GM12878 (cell line): Measurements from ENCODE around the gene TMTC1. TPM values are rescaled to one million over a fixed set of nuclear protein-coding genes. Genes with fewer than 3 reads are reported as not detected.

Experiments used
- ATAC-seq: fragments of 200-7000 bp; cut with Tn5 transposase; 3 replicates; pipeline ENCODE4 v1.9.1; 2020; ENCODE audit warnings: mild to moderate bottlenecking, moderate library complexity
- BruUV-seq: library from RNA; stranded (reverse); fragments of 400-500 nt; replicated peaks from 2 replicates; lab custom pipeline; 2021; lab: Mats Ljungman, UMichigan
- CTCF ChIA-PET: fragments of 300-600 bp; sonication (Branson Sonifier 250); formaldehyde crosslinking; extraction: SDS; loops from one replicate; lab custom pipeline; 2021; ENCODE audit warnings: inconsistent platforms; lab: Yijun Ruan, JAX
- POLR2A ChIA-PET: fragments of 350-600 bp; formaldehyde crosslinking; extraction: SDS; loops from one replicate; lab custom pipeline; 2021; ENCODE audit warnings: inconsistent platforms; lab: Charles Lee
- RAD21 ChIA-PET: fragments of 300-600 bp; sonication (Branson Sonifier 250); formaldehyde crosslinking; loops from one replicate; lab custom pipeline; 2023; ENCODE audit warnings: antibody characterized with exemption; ENCODE audit not compliant: unreplicated experiment; lab: Charles Lee
- SMC1A ChIA-PET: fragments of 300-600 bp; sonication (Branson Sonifier 250); formaldehyde crosslinking; loops from one replicate; lab custom pipeline; 2023; ENCODE audit not compliant: unreplicated experiment, uncharacterized antibody; lab: Charles Lee
- DNase-seq: peaks from one replicate; pipeline ENCODE4 v3.0.0-alpha.2; 2011; ENCODE audit warnings: low read depth, low spot score
- FAIRE-seq: peaks from 3 replicates; lab custom pipeline; 2011; peaks lifted over from hg19 to GRCh38; lab: Jason Lieb, UNC
- H2AFZ ChIP-seq: 2 replicates; pipeline ENCODE4 v1.6.0; 2011; ENCODE audit warnings: low read depth, low read length, control low read depth; ENCODE audit not compliant: control insufficient read depth
- H3K27ac ChIP-seq: 2 replicates; pipeline ENCODE4 v1.5.1; 2011; ENCODE audit warnings: control low read depth; ENCODE audit not compliant: control insufficient read depth, insufficient read depth
- H3K27me3 ChIP-seq, 2 experiments: replicated peaks in 1 of 2; 2 replicates each; pipeline versions ENCODE4 v1.6.0 to v1.6.1; 2011; ENCODE audit warnings: low read length in 1 of 2; ENCODE audit not compliant: control insufficient read depth in 2 of 2, insufficient read depth in 2 of 2
- H3K36me3 ChIP-seq, 2 experiments: 2 replicates each; pipeline ENCODE4 v1.5.1; 2011; ENCODE audit warnings: low read length in 1 of 2; ENCODE audit not compliant: control insufficient read depth in 2 of 2, insufficient read depth in 2 of 2
- H3K4me1 ChIP-seq: 2 replicates; pipeline ENCODE4 v1.6.1; 2011; ENCODE audit warnings: mild to moderate bottlenecking, low read length, moderate library complexity, mixed read lengths; ENCODE audit not compliant: control insufficient read depth, insufficient read depth
- H3K4me2 ChIP-seq: 2 replicates; pipeline ENCODE4 v1.6.0; 2011; ENCODE audit warnings: control low read depth; ENCODE audit not compliant: control insufficient read depth, insufficient read depth
- H3K4me3 ChIP-seq: fragments of 200-600 bp; sonication (generic); 2 replicates; pipeline ENCODE4 v1.5.1; 2016
- H3K79me2 ChIP-seq: 2 replicates; pipeline ENCODE4 v1.6.0; 2011; ENCODE audit warnings: low read length; ENCODE audit not compliant: control insufficient read depth, insufficient read depth
- H3K9ac ChIP-seq: 2 replicates; pipeline ENCODE4 v1.8.0; 2011; ENCODE audit warnings: low read length, control low read depth, mixed read lengths; ENCODE audit not compliant: control insufficient read depth, insufficient read depth
- H3K9me3 ChIP-seq: replicated peaks from 3 replicates; pipeline ENCODE4 v1.5.1; 2011; ENCODE audit warnings: mild to moderate bottlenecking, low read length; ENCODE audit not compliant: control insufficient read depth, insufficient read depth
- H4K20me1 ChIP-seq: 2 replicates; pipeline ENCODE4 v1.6.0; 2011; ENCODE audit not compliant: control insufficient read depth, insufficient read depth
- EP300 ChIP-seq, 2 experiments: fragments of 150-350 bp in 1 of 2; IDR thresholded peaks; 2 replicates each; pipeline ENCODE4 v1.6.1; 2011 to 2012; ENCODE audit warnings: low read depth in 2 of 2, low read length in 2 of 2, borderline replicate concordance in 1 of 2, improper control_type of control experiment in 1 of 2, inconsistent platforms in 1 of 2; ENCODE audit not compliant: control insufficient read depth in 1 of 2
- HDAC2 ChIP-seq: fragments of 200-600 bp; sonication (generic); IDR thresholded peaks from 2 replicates; pipeline ENCODE4 v1.6.1; 2017
- MYC ChIP-seq: IDR thresholded peaks from 2 replicates; pipeline ENCODE4 v1.6.1; 2011; ENCODE audit warnings: mild to moderate bottlenecking, low read length, moderate library complexity, inconsistent platforms; ENCODE audit not compliant: insufficient read depth, insufficient replicate concordance, insufficient read length, severe bottlenecking
- NR2C2 ChIP-seq: IDR thresholded peaks from 2 replicates; pipeline ENCODE4 v1.6.1; 2011; ENCODE audit warnings: borderline replicate concordance, low read depth; ENCODE audit not compliant: control insufficient read depth, insufficient read length
- POLR2AphosphoS2 ChIP-seq: IDR thresholded peaks from 2 replicates; pipeline ENCODE4 v1.6.1; 2011; ENCODE audit warnings: low read depth, mild to moderate bottlenecking, low read length, improper control_type of control experiment, moderate library complexity
- POU2F2 ChIP-seq: IDR thresholded peaks from 3 replicates; pipeline ENCODE4 v1.6.1; 2011; ENCODE audit warnings: low read depth, mild to moderate bottlenecking, low read length, borderline replicate concordance
- RB1 ChIP-seq: fragments of 450-650 bp; formaldehyde crosslinking; IDR thresholded peaks from 2 replicates; pipeline ENCODE4 v1.6.1; 2017; ENCODE audit warnings: mild to moderate bottlenecking, borderline replicate concordance
- SIX5 ChIP-seq: IDR thresholded peaks from 2 replicates; pipeline ENCODE4 v1.6.1; 2011; ENCODE audit warnings: mild to moderate bottlenecking, low read depth, low read length, moderate library complexity; ENCODE audit not compliant: severe bottlenecking
- SREBF2 ChIP-seq: IDR thresholded peaks from 2 replicates; pipeline ENCODE4 v1.6.1; 2012; ENCODE audit warnings: mild to moderate bottlenecking, low read length
- ZNF217 ChIP-seq: fragments of 450-650 bp; IDR thresholded peaks from 2 replicates; pipeline ENCODE4 v1.6.1; 2017; ENCODE audit warnings: antibody characterized with exemption, mild to moderate bottlenecking
- ZNF622 ChIP-seq: fragments of 450-650 bp; IDR thresholded peaks from 2 replicates; pipeline ENCODE4 v1.6.1; 2017; ENCODE audit warnings: mild to moderate bottlenecking, inconsistent platforms
- WGBS: methylation state at CpG from one replicate; pipeline ENCODE4 v1.1.6; 2016; ENCODE audit warnings: low lambda C conversion rate; ENCODE audit not compliant: insufficient replicate concordance, insufficient coverage; ENCODE audit errors: missing lambda C conversion rate; 5-methylcytosine and 5-hydroxymethylcytosine counted together
- in situ Hi-C: fragments of 300-500 bp; cut with MboI; formaldehyde crosslinking; loops from 9 replicates; pipeline ENCODE4 v1.14.3; 2018; ENCODE audit warnings: mixed read lengths
- intact Hi-C: fragments of 100-400 bp; cut with micrococcal nuclease; formaldehyde crosslinking; loops from one replicate; pipeline ENCODE4 v1.14.2; 2022; ENCODE audit not compliant: unreplicated experiment
- polyA plus RNA-seq, 11 experiments: library from polyadenylated mRNA; depleted of rRNA in 4 of 11; unstranded in 6 of 11; stranded (reverse) in 5 of 11; fragments of >200 nt; fragmentation: Nextera tagmentation in 4 of 11; fragmentation: Illumina TruSeq in 1 of 11; extraction: Ambion mirVana in 4 of 11; extraction: Trizol in 1 of 11; gene quantifications; 1 replicate in 1 of 11; 2 replicates in 10 of 11; pipeline versions ENCODE4 v1.2.1 to v1.2.3, GENCODE V29; 2011 to 2016; ENCODE audit warnings: inconsistent platforms in 2 of 11, missing spikeins in 2 of 11, low read depth in 1 of 11
- total RNA-seq, 4 experiments: library from RNA; depleted of rRNA in 3 of 4; stranded (reverse); fragments of >200 nt in 3 of 4; fragmentation: Illumina TruSeq in 1 of 4; extraction: Trizol in 1 of 4; gene quantifications; 2 replicates each; pipeline versions ENCODE4 v1.2.1 to v1.2.3, GENCODE V29; 2013 to 2021
- TF ChIP-seq, protein P1 (sequence below): IDR thresholded peaks from 2 replicates; pipeline ENCODE4 v1.6.1; 2012; ENCODE audit warnings: low read length, inconsistent platforms
- TF ChIP-seq, protein P2 (sequence below): fragments of 450-650 bp; IDR thresholded peaks from 2 replicates; pipeline ENCODE4 v1.6.1; 2017; ENCODE audit warnings: borderline replicate concordance

Gene TMTC1
- total and polyA plus RNA-seq, 10 of the 15 experiments (the other 5 are each of a cell fraction or from before 2014, with no cell fraction given): 0.10 to 20.9 (median 0.57) TPM

DNA sequence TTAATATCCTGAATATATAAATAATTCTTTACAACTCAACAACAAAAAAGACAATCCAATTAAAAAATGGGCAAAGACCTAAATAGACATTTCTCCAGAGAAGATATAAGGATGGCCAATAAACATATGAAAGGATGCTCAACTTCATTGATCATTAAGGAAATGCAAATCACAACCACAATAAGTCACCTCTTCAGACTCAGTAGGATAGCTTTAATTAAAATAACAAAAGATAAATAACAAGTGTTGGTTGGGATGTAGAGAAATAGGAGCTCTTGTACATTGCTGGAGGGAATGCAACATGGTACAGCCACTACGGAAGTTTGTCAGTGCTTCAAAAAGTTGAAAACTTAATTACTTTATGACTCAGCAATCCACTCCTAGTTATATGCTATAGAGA lies 156.5 kb downstream of the TMTC1 start:
- ChIA-PET SMC1A (interaction anchor here (0.8 to 4.2 kb wide), 12 partner anchors 9 to 152 kb away, joined by 3 to 21 read pairs (median 4); no protein-coding TSS in a partner anchor), POLR2A (interaction anchor here (0.6 to 1.0 kb wide), 2 partner anchors 52 to 74 kb away, joined by 4 read pairs; no protein-coding TSS in a partner anchor)
- ATAC-seq: no peak

More for the DNA sequence above, 156.5 kb downstream of the TMTC1 start:
- RAD21 ChIA-PET: interaction anchor here (1.4 to 2.9 kb wide), 3 partner anchors 49 to 74 kb away, joined by 3 to 18 read pairs (median 11); no protein-coding TSS in a partner anchor
- Histone ChIP-seq H4K20me1 (no peaks in the 10 kb centered on the region), H3K36me3 (no peaks in the 10 kb centered on the region), H3K79me2 (no peaks in the 10 kb centered on the region), H3K27ac (no peak overlapping the region), H3K9ac (no peak overlapping the region), H3K4me1 (no peaks in the 10 kb centered on the region), H2AFZ (no peak overlapping the region), H3K27me3 (no peaks in the 10 kb centered on the region), H3K9me3 (no peaks in the 10 kb centered on the region), H3K4me3 (no peak overlapping the region), H3K4me2 (no peak overlapping the region)
- TF ChIP-seq SIX5: no peak
- TF ChIP-seq SREBF2: no peak
- no peak for TF ChIP-seq ZNF217
- TF ChIP-seq RB1: no peak
- no peak for TF ChIP-seq POU2F2
- TF ChIP-seq, protein P1, sequence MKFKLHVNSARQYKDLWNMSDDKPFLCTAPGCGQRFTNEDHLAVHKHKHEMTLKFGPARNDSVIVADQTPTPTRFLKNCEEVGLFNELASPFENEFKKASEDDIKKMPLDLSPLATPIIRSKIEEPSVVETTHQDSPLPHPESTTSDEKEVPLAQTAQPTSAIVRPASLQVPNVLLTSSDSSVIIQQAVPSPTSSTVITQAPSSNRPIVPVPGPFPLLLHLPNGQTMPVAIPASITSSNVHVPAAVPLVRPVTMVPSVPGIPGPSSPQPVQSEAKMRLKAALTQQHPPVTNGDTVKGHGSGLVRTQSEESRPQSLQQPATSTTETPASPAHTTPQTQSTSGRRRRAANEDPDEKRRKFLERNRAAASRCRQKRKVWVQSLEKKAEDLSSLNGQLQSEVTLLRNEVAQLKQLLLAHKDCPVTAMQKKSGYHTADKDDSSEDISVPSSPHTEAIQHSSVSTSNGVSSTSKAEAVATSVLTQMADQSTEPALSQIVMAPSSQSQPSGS: no peak
- no peak for TF ChIP-seq NR2C2
- no peak for TF ChIP-seq MYC
- no peak for TF ChIP-seq HDAC2
- TF ChIP-seq POLR2AphosphoS2: no peak
- no peak for TF ChIP-seq EP300 (IDR thresholded peaks at IDR 0.05; ENCODE audit: borderline replicate concordance in 1 of 2, control insufficient read depth in 1 of 2, low read depth in 2 of 2, low read length in 2 of 2)
- TF ChIP-seq, protein P2, sequence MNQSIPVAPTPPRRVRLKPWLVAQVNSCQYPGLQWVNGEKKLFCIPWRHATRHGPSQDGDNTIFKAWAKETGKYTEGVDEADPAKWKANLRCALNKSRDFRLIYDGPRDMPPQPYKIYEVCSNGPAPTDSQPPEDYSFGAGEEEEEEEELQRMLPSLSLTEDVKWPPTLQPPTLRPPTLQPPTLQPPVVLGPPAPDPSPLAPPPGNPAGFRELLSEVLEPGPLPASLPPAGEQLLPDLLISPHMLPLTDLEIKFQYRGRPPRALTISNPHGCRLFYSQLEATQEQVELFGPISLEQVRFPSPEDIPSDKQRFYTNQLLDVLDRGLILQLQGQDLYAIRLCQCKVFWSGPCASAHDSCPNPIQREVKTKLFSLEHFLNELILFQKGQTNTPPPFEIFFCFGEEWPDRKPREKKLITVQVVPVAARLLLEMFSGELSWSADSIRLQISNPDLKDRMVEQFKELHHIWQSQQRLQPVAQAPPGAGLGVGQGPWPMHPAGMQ: no peak
- no peak for TF ChIP-seq ZNF622
- DNase-seq: no peak
- intact Hi-C loops (no loop called here), in situ Hi-C loops (no loop called here)
- FAIRE-seq: no peak
- no TSS peak for BruUV-seq
- WGBS: 44% methylated on average over 1 of the region's 1 CpG
- CTCF ChIA-PET: interaction anchor here (0.7 to 2.0 kb wide), 3 partner anchors 22 to 107 kb away, joined by 3 to 8 read pairs (median 3); no protein-coding TSS in a partner anchor
